ENCODE data around the gene NUDT3. TPM values are rescaled to one million over a fixed set of nuclear protein-coding genes. Genes with fewer than 3 reads are reported as not detected.
"Not testable (repeated sequence)": the region's sequence is repeated elsewhere in the genome, so short reads cannot be mapped to it uniquely, and the experiment has no call there.

Gene NUDT3
- 10 to 100 TPM; 15.3 to 24.7 (median 19.3) TPM for polyA plus RNA-seq (ENCODE audit: insufficient read length in 4 of 4)

DNA sequence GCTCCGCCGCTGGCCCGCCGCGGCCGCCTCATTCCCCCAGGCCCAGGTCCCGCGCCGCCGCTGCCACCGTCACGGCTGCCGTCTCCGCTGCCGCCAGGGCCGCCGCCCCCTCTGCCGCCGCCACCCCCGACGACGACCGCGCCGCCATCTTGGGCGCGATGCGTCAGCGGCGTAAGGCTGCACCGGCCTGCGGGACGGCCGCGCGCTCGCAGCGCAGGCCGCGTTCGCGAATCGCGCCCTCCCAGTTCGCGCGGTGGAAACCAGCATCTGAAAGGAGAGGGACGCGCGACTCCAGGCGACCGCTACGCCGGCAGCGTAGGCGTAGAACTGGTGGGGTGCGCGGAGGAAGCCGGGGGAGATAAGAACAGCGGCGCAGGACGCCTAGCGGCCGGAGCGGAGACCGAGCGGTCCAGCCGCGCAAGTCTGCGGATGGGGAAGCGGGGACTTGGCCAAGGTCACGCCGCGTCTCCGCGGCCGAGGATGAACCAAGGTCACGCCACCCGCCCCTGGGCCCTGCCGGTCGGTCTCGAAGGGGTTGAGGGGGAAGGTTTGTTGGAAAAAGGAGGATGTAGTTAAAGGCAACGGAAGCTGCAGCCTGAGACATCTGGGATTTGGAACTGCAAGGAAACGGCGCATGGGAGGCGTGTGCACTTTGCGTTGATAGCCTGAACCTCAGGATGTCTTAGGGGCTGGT, at the start of gene NUDT3:
Gene NUDT3, minus strand, starts transcription at position 173 of the 694 bp plus-strand sequence. CDS start 307 bp downstream, outside the sequence.
- DNase-seq (ENCODE audit: low read depth in 4 of 4, low spot score in 3 of 4), result peak; percentile 94 to 96 (median 96)

GRCh38 chr6:34441526-34441925, 49.1 kb upstream of the NUDT3 start:
- DNase-seq (ENCODE audit: low read depth in 4 of 4, low spot score in 3 of 4), result no peak

- DNase-seq (ENCODE audit: low read depth in 4 of 4, low spot score in 3 of 4), result no peak
Observed at GRCh38 chr6:34439442-34439841, 47.0 kb upstream of the NUDT3 start.

GRCh38 chr6:34438705-34439104, 46.2 kb upstream of the NUDT3 start:
- no peak for DNase-seq (ENCODE audit: low read depth in 4 of 4, low spot score in 3 of 4)

DNA sequence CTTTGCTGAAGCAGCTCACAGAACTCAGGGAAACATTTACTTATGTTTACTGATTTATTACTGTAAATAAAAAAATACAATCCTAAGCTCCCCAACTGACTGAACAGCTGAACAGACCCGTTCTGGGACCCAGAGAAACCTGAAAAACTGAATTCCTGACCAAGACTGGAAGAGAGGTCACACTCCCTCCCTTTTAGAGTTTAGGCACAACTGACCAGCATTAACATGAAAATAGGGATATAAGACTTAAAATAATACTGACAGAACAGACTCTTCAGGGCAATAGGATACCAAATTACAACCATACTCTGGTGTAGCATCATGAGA, 45.1 kb upstream of the NUDT3 start:
- no peak for DNase-seq (ENCODE audit: low read depth in 4 of 4, low spot score in 3 of 4)

GRCh38 chr6:34436803-34437643, 44.6 kb upstream of the NUDT3 start:
- no peak for DNase-seq (ENCODE audit: low read depth in 4 of 4, low spot score in 3 of 4)

- DNase-seq (ENCODE audit: low read depth in 4 of 4, low spot score in 3 of 4), result no peak
Observed at GRCh38 chr6:34435916-34436315, 43.4 kb upstream of the NUDT3 start.

- peak; percentile 82 to 85 (median 84) for DNase-seq (ENCODE audit: low read depth in 4 of 4, low spot score in 3 of 4)
Observed at GRCh38 chr6:34425498-34426410, 33.3 kb upstream of the NUDT3 start, which contains the start of gene RPS10. Gene RPS10 (minus strand): TSS chr6:34426069. CDS start chr6:34425221, 848 bp downstream.

GRCh38 chr6:34425132-34425497, 32.6 kb upstream of the NUDT3 start:
- no peak for DNase-seq (ENCODE audit: low read depth in 4 of 4, low spot score in 3 of 4)

DNA sequence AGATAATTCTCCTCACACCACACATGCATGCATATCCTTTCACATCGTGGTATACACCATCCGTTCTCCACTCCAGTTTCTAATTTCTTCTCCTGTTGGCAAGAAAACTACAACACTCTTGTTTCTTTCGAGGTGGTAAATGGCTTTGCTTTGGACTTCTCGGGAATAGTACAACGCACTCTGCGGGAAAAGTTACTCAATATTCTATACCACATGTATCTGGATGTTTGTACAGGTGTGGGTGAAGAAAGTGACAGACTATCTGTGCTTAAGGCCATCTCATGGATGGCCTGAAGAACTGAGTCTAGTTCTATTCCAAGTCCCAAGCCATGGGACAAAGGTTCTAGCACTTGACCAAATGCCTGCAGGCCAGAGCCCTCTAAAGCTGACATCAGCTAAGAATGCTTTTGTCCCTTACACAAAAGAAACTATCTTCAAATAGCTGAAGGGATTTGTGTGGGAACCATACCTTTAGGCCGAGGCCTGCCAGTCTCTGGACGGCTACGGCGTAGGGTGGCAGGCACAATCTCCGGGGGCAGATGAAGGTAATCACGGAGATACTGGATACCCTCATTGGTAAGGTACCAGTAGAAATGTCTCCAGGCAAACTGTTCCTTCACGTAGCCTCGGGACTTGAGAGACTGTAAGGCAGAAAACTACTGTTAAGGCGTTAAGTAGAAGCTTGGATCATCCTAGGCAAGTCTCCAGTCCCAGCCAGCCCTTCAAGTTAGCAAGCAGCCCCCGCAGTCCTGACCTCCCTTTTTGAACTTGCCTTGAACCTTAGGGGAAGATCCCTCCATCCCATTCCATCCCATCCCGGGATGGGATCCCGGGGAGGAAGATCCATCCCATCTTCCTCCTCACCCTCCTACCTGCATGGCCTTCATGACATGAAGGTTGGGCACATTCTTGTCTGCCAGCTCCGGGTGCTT, 32.0 kb upstream of the NUDT3 start:
- DNase-seq (ENCODE audit: low read depth in 4 of 4, low spot score in 3 of 4), result no peak

GRCh38 chr6:34423254-34423653, 30.8 kb upstream of the NUDT3 start:
- no peak for DNase-seq (ENCODE audit: low read depth in 4 of 4, low spot score in 3 of 4)

- no peak for DNase-seq (ENCODE audit: low read depth in 4 of 4, low spot score in 3 of 4)
Observed at GRCh38 chr6:34418367-34418766, 25.9 kb upstream of the NUDT3 start.

DNA sequence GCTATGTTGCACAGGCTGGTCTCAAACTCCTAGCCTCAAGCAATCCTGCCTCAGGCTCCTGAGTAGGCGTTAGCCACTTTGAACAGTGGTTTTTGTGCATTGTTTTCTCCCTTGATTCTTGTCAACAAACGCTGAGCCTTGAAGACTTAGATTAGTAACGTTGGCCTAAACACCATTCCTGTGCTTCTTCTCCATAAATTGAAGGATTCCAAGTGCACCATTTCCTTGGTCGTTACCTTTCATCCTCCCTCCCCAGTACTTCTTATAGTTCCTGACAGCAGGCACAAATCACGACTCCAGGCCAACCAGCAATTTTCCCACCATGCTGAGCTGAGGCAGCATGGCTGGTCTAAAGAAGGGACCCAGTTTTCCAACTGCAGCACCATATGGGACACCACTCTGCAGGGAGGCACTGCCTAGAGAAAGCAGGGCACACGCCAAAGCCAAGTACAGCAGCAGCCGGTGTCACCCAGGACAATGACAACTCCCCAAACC, 24.5 kb upstream of the NUDT3 start:
- DNase-seq (ENCODE audit: low read depth in 4 of 4, low spot score in 3 of 4), result no peak

DNA sequence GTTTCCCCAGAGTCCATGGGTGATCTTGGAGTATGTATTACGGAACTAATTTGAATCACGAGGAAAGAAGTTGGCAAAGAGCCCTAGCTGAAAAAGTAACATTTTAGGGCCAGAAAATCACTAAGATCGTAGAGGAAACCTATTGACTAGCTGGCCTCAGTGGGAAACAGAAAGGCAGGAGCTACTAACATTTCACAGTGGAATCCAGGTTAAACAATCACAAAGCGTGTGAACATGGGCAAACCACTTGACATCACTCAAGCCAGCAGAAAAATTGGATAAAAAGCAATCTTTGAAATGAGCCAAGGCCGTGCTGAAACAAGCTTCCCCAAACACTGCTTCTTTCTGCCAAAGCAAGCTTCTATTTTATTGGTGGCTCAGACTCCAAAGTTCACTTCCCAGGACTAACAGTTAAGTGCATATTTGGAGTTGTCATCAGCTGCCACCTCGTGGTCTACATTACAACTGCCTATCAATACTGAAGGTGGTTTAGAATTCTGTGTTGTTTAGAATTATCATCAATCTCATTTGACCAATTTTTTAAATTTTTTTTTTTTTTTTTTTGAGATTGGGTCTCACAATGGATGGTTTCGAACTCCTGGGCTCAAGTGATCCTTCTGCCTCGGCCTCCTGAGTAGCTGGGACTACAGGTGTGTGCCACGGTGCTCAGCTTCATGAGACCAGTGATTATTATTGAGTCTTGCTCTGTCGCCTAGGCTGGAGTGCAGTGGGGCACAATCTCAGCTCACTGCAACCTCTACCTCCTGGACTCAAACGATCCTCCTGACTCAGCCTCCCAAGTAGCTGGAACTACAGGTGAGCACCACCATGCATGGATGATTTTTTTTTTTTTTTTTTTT, 22.8 kb upstream of the NUDT3 start:
- DNase-seq (ENCODE audit: low read depth in 4 of 4, low spot score in 3 of 4), result no peak

GRCh38 chr6:34412643-34413214, 20.3 kb upstream of the NUDT3 start:
- DNase-seq (ENCODE audit: low read depth in 4 of 4, low spot score in 3 of 4), result no peak

- no peak for DNase-seq (ENCODE audit: low read depth in 4 of 4, low spot score in 3 of 4)
Observed at GRCh38 chr6:34412016-34412415, 19.5 kb upstream of the NUDT3 start.

DNA sequence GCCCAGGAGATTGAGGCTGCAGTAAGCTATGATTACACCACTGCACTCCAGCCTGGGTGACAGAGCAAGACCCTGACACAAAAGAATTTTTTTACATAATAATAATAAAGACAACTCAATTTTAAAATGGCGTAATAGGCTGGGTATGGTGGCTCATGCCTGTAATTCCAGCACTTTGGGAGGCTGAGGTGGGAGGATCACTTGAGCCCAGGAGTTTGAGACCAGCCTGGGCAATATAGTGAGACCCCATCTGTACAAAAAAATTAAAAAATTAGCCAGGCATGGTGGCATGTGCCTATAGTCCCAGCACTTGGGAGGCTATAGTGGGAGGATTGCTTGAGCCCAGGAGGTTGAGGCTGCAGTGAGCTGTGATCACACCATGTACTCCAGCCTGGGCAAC, 15.4 kb upstream of the NUDT3 start:
- DNase-seq (ENCODE audit: low read depth in 4 of 4, low spot score in 3 of 4), result not testable (repeated sequence)

- DNase-seq (ENCODE audit: low read depth in 4 of 4, low spot score in 3 of 4), result no peak
Observed at GRCh38 chr6:34396518-34396917, 4.0 kb upstream of the NUDT3 start.

DNA sequence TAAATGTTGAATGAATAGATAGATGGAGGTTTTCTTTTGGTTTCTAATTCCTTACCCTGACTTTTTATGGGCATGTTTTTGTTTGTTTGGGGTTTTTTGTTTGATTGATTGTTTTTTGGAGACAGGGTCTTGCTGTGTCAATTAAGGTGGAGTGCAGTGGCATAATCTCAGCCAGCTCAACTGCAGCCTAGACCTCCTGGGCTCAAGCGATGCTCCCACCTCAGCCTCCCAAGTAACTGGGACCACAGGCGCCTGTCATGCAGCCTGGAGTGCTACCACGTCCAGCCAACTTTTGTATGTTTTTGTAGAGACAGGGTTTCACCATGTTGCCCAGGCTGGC, 1.5 kb upstream of the NUDT3 start:
- DNase-seq (ENCODE audit: low read depth in 4 of 4, low spot score in 3 of 4), result no peak

Data from left renal pelvis (tissue), 4 donors.